LNCAP (cell line): ENCODE measurements around the gene GPR89A.
"Not testable (repeated sequence)": the region's sequence is repeated elsewhere in the genome, so short reads cannot be mapped to it uniquely, and the experiment has no call there.

Experiments
- CTCF ChIP-seq: fragments of 450-650 bp; IDR thresholded peaks from 2 replicates; pipeline ENCODE4 v1.5.1; 2017; ENCODE audit warnings: mild to moderate bottlenecking

The GPR89A gene

GRCh38 chr1:145607833-145608733, at the start of gene GPR89A:
GPR89A (plus strand) TSS chr1:145607988; CDS start chr1:145608134, 146 bp downstream.
- TF ChIP-seq CTCF = not testable (repeated sequence)

- TF ChIP-seq CTCF = peak; percentile 40; the same call in 1 of the 2 replicates
Measured at GRCh38 chr1:145590806-145591205, 17.0 kb upstream of the GPR89A start.

- no peak for TF ChIP-seq CTCF
Measured at GRCh38 chr1:145601593-145601992, 6.2 kb upstream of the GPR89A start.

GRCh38 chr1:145688328-145688727, 80.5 kb downstream of the GPR89A start:
- TF ChIP-seq CTCF = no peak

- TF ChIP-seq CTCF = no peak
Measured at GRCh38 chr1:145688924-145689323, 81.1 kb downstream of the GPR89A start.

GRCh38 chr1:145689922-145690321, 82.1 kb downstream of the GPR89A start:
- TF ChIP-seq CTCF = no peak

- no peak for TF ChIP-seq CTCF
Measured at GRCh38 chr1:145690587-145691558, 83.1 kb downstream of the GPR89A start.
